Stimulated activated CD4-positive, alpha-beta T cell treated with anti-CD3 and anti-CD28 coated beads, Interleukin-4, amount 100 ng/mL, for 4 hours (primary cell): Measurements from ENCODE around the gene MLIP.
"Not testable (repeated sequence)": the region's sequence is repeated elsewhere in the genome, so short reads cannot be mapped to it uniquely, and the experiment has no call there.

Experiments used
- DNase-seq, 2 experiments: peaks; one replicate each; pipeline ENCODE4 v3.0.0-alpha.2; 2020

MLIP gene

GRCh38 chr6:54238396-54238795, 127.2 kb downstream of the MLIP start:
- no peak for DNase-seq

- no peak for DNase-seq
These were observed 132.5 kb downstream of the MLIP start for GRCh38 chr6:54243699-54244098.

- DNase-seq, result no peak
These were observed 133.2 kb downstream of the MLIP start for GRCh38 chr6:54244430-54244829.

GRCh38 chr6:54245265-54245664, 134.0 kb downstream of the MLIP start:
- DNase-seq, result no peak

- no peak for DNase-seq
These were observed 137.1 kb downstream of the MLIP start for GRCh38 chr6:54248319-54248718.

- no peak for DNase-seq
These were observed 137.8 kb downstream of the MLIP start for GRCh38 chr6:54248994-54249393.

- not testable (repeated sequence) for DNase-seq
These were observed 138.6 kb downstream of the MLIP start for GRCh38 chr6:54249812-54250211.

GRCh38 chr6:54252496-54252895, 141.3 kb downstream of the MLIP start:
- DNase-seq, result no peak

- no peak for DNase-seq
These were observed 141.7 kb downstream of the MLIP start for GRCh38 chr6:54252916-54253315.

GRCh38 chr6:54254886-54255285, 143.6 kb downstream of the MLIP start:
- no peak for DNase-seq

- no peak for DNase-seq
These were observed 144.6 kb downstream of the MLIP start for GRCh38 chr6:54255886-54256285.

GRCh38 chr6:54260025-54260424, 148.8 kb downstream of the MLIP start:
- no peak for DNase-seq

- DNase-seq, result no peak
These were observed 151.3 kb downstream of the MLIP start for GRCh38 chr6:54262499-54262898.

- DNase-seq, result no peak
These were observed 151.7 kb downstream of the MLIP start for GRCh38 chr6:54262971-54263370.

GRCh38 chr6:54264581-54265272, 153.5 kb downstream of the MLIP start:
- DNase-seq, result no peak

GRCh38 chr6:54266400-54266923, 155.2 kb downstream of the MLIP start:
- no peak for DNase-seq

GRCh38 chr6:54267798-54268197, 156.6 kb downstream of the MLIP start:
- no peak for DNase-seq

GRCh38 chr6:54273214-54273820, 162.1 kb downstream of the MLIP start:
- DNase-seq, result no peak

- DNase-seq, result no peak
These were observed 163.1 kb downstream of the MLIP start for GRCh38 chr6:54274383-54274782.

GRCh38 chr6:54282186-54282585, 170.9 kb downstream of the MLIP start:
- DNase-seq, result no peak

GRCh38 chr6:54284161-54284860, 173.1 kb downstream of the MLIP start:
- no peak for DNase-seq

GRCh38 chr6:54285595-54285994, 174.4 kb downstream of the MLIP start:
- DNase-seq, result no peak

- no peak for DNase-seq
These were observed 174.9 kb downstream of the MLIP start for GRCh38 chr6:54286141-54286540.

- no peak for DNase-seq
These were observed 177.2 kb downstream of the MLIP start for GRCh38 chr6:54288474-54288873.
